HepG2 (cell line): ENCODE data around the gene SHLD1. TPM values are rescaled to one million over a fixed set of nuclear protein-coding genes. Genes with fewer than 3 reads are reported as not detected.
"Not testable (repeated sequence)": the region's sequence is repeated elsewhere in the genome, so short reads cannot be mapped to it uniquely, and the experiment has no call there.

Experiments
- ATAC-seq: fragments of 200-7000 bp; cut with Tn5 transposase; 3 replicates; pipeline ENCODE4 v1.9.1; 2020; ENCODE audit warnings: mild to moderate bottlenecking, moderate library complexity
- BruUV-seq: library from RNA; stranded (reverse); fragments of 400-500 nt; replicated peaks from 2 replicates; lab custom pipeline; 2021; lab: Mats Ljungman, UMichigan
- CTCF ChIA-PET: fragments of 300-600 bp; formaldehyde crosslinking; extraction: SDS; loops from one replicate; lab custom pipeline; 2021; ENCODE audit warnings: low total read pairs, inconsistent platforms, low intra/inter-chr PET ratio; lab: Yijun Ruan, JAX
- POLR2A ChIA-PET: fragments of 350-600 bp; sonication (Branson Sonifier 250); formaldehyde crosslinking; loops from one replicate; lab custom pipeline; 2020; ENCODE audit warnings: antibody characterized with exemption, inconsistent platforms; lab: Yijun Ruan, JAX
- DNase-seq: peaks from one replicate; pipeline ENCODE4 v3.0.0-alpha.2; 2015; ENCODE audit warnings: low spot score
- FAIRE-seq: peaks from 3 replicates; lab custom pipeline; 2011; peaks lifted over from hg19 to GRCh38; lab: Jason Lieb, UNC
- H2AFZ ChIP-seq: one replicate; pipeline ENCODE4 v1.6.1; 2011; ENCODE audit warnings: low read length, inconsistent platforms
- H3K27ac ChIP-seq: fragments of 300-600 bp; 3 replicates; pipeline ENCODE4 v1.8.0; 2011; ENCODE audit warnings: mixed run types, mild to moderate bottlenecking, mixed read lengths, low read length, inconsistent platforms; ENCODE audit not compliant: insufficient read depth; ENCODE audit errors: extremely low read length
- H3K27me3 ChIP-seq, 2 experiments: fragments of 200-600 bp in 1 of 2; 2 replicates in 1 of 2; 3 replicates in 1 of 2; pipeline versions ENCODE4 v1.6.0 to v1.8.0; 2011; ENCODE audit warnings: low read length in 2 of 2, mild to moderate bottlenecking in 2 of 2, moderate library complexity in 2 of 2, inconsistent platforms in 1 of 2; ENCODE audit not compliant: insufficient read depth in 2 of 2, control insufficient read depth in 1 of 2
- H3K36me3 ChIP-seq, 2 experiments: fragments of 200-600 bp in 1 of 2; replicated peaks in 1 of 2; 2 replicates in 1 of 2; 3 replicates in 1 of 2; pipeline versions ENCODE4 v1.5.1 to v1.8.0; 2011; ENCODE audit warnings: low read length in 2 of 2, inconsistent platforms in 1 of 2; ENCODE audit not compliant: insufficient read depth in 2 of 2, control insufficient read depth in 1 of 2
- H3K4me1 ChIP-seq: 2 replicates; pipeline ENCODE4 v1.5.1; 2012; ENCODE audit warnings: low read length, inconsistent platforms; ENCODE audit not compliant: insufficient read depth
- H3K4me2 ChIP-seq: 2 replicates; pipeline ENCODE4 v1.6.0; 2011; ENCODE audit warnings: low read depth, low read length, inconsistent platforms
- H3K4me3 ChIP-seq, 3 experiments: fragments of 200-600 bp in 1 of 3; sonication (generic), shearing (Covaris generic) in 1 of 3; replicated peaks in 1 of 3; 2 replicates each; pipeline ENCODE4 v1.5.1; 2011 to 2016; ENCODE audit warnings: low read length in 3 of 3, inconsistent platforms in 2 of 3, low read depth in 2 of 3, mild to moderate bottlenecking in 2 of 3, control low read depth in 1 of 3, mixed read lengths in 1 of 3; ENCODE audit not compliant: insufficient read depth in 1 of 3
- H3K79me2 ChIP-seq: one replicate; pipeline ENCODE4 v1.6.1; 2011; ENCODE audit warnings: low read length, inconsistent platforms; ENCODE audit not compliant: insufficient read depth
- H3K9ac ChIP-seq: 2 replicates; pipeline ENCODE4 v1.6.0; 2011; ENCODE audit warnings: mild to moderate bottlenecking, low read depth, low read length, inconsistent platforms; ENCODE audit not compliant: insufficient read depth
- H3K9me3 ChIP-seq: 2 replicates; pipeline ENCODE4 v1.5.1; 2012; ENCODE audit warnings: mild to moderate bottlenecking, low read length
- H4K20me1 ChIP-seq: 2 replicates; pipeline ENCODE4 v1.6.0; 2011; ENCODE audit warnings: inconsistent platforms, mild to moderate bottlenecking, low read length, moderate library complexity; ENCODE audit not compliant: insufficient read depth
- GFI1 ChIP-seq: sonication (generic); formaldehyde crosslinking; IDR thresholded peaks from 2 replicates; pipeline ENCODE4 v1.5.0; 2020; ENCODE audit warnings: missing genetic modification reagents, mild to moderate bottlenecking, borderline replicate concordance
- GZF1 ChIP-seq: sonication (generic); formaldehyde crosslinking; IDR thresholded peaks from 2 replicates; pipeline ENCODE4 v1.5.1; 2020; ENCODE audit warnings: mild to moderate bottlenecking, missing genetic modification reagents
- RARG ChIP-seq: sonication (generic); formaldehyde crosslinking; IDR thresholded peaks from 2 replicates; pipeline ENCODE4 v1.4.0; 2020; ENCODE audit warnings: low read depth, mild to moderate bottlenecking, missing genetic modification reagents
- SNAI1 ChIP-seq: sonication (generic); formaldehyde crosslinking; IDR thresholded peaks from 2 replicates; pipeline ENCODE4 v1.5.0; 2020; ENCODE audit warnings: mild to moderate bottlenecking, missing genetic modification reagents, borderline replicate concordance
- ZNF121 ChIP-seq: sonication (generic); formaldehyde crosslinking; IDR thresholded peaks from 2 replicates; pipeline ENCODE4 v1.5.0; 2020; ENCODE audit warnings: mild to moderate bottlenecking, missing genetic modification reagents
- ZNF30 ChIP-seq: sonication (generic); formaldehyde crosslinking; IDR thresholded peaks from 2 replicates; pipeline ENCODE4 v1.5.0; 2020; ENCODE audit warnings: mild to moderate bottlenecking, missing genetic modification reagents
- ZNF607 ChIP-seq: sonication (generic); formaldehyde crosslinking; IDR thresholded peaks from 2 replicates; pipeline ENCODE4 v1.5.1; 2020; ENCODE audit warnings: missing genetic modification reagents, mild to moderate bottlenecking, borderline replicate concordance
- WGBS: methylation state at CpG from one replicate; pipeline ENCODE4 v1.1.6; 2017; ENCODE audit warnings: low lambda C conversion rate; 5-methylcytosine and 5-hydroxymethylcytosine counted together
- in situ Hi-C: cut with HindIII; loops from 2 replicates; pipeline ENCODE4 v1.10.0; 2017; ENCODE audit warnings: low pct_unique_long_range_greater_than_20kb; ENCODE audit not compliant: extremely low pct_ligation_motif_present
- intact Hi-C: fragments of 100-400 bp; cut with micrococcal nuclease; formaldehyde crosslinking; loops from one replicate; pipeline ENCODE4 v1.10.0; 2022; ENCODE audit not compliant: unreplicated experiment
- polyA plus RNA-seq, 8 experiments: library from polyadenylated mRNA; depleted of rRNA in 3 of 8; stranded (reverse) in 7 of 8; unstranded in 1 of 8; fragments of >200 nt; fragmentation: Illumina TruSeq in 4 of 8; extraction: Trizol in 4 of 8; gene quantifications; 2 replicates each; pipeline versions ENCODE4 v1.2.1 to v1.2.3, GENCODE V29; 2011 to 2016; ENCODE audit warnings: low read depth in 4 of 8, missing spikeins in 1 of 8, mixed read lengths in 1 of 8; ENCODE audit not compliant: insufficient read depth in 1 of 8
- total RNA-seq, 5 experiments: library from RNA; depleted of rRNA; stranded (reverse); fragments of >200 nt; fragmentation: Illumina TruSeq; extraction: Trizol; gene quantifications; 2 replicates each; pipeline ENCODE4 v1.2.3, GENCODE V29; 2016; ENCODE audit warnings: low read depth in 1 of 5
- TF ChIP-seq, protein P1 (sequence below): sonication (generic); formaldehyde crosslinking; IDR thresholded peaks from 2 replicates; pipeline ENCODE4 v1.5.0; 2020; ENCODE audit warnings: mild to moderate bottlenecking, missing genetic modification reagents

SHLD1 gene
- total and polyA plus RNA-seq, 2 of the 13 experiments (the other 11 are each of a cell fraction or from before 2014, with no cell fraction given), result 8.9 to 10.0 TPM

DNA sequence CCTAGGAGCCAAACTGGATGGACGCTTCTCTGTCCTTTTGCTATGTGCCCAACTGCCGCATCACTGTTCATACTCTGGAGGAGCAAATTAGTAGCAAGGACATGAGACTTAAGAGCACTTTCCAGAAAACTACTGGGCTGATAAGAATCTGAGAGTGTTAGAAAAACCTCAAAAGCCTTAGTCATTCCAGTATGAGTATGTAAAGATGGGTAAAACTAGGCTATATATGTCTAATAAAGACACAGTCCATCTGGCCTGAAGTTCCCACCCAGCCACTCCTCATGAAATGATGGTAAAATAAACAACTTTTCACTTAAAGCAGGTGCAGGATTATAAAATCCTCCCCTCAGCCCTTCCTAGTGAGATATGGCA, 30.6 kb downstream of the SHLD1 start:
- no peak for DNase-seq
- POLR2A ChIA-PET, result no interaction called here
- peaks cover 0 to 1% of the 10 kb centered on the region in 2 experiments; a peak in 2 of 5 replicates for H3K36me3 ChIP-seq
- TF ChIP-seq RARG (no peak), GZF1 (CRISPR knock-in tag) (0 out of 2 replicates have a peak, but pooled peaks have one; percentile 25)
- no peaks in the 10 kb centered on the region for H3K79me2 ChIP-seq
- H3K9ac ChIP-seq, result no peak overlapping the region
- no peak overlapping the region for H3K4me2 ChIP-seq
- H3K4me3 ChIP-seq, result no peak overlapping the region
- FAIRE-seq, result no peak
- peaks cover 57% of the 10 kb centered on the region for H3K4me1 ChIP-seq
- in situ Hi-C loops (no loop called here), intact Hi-C loops (loop anchor here (10.0 kb wide), 1 partner anchor 294 kb away; no protein-coding TSS in a partner anchor)
- 98% methylated on average over 2 of the region's 2 CpGs for WGBS
- BruUV-seq, result no TSS peak
- H4K20me1 ChIP-seq, result no peaks in the 10 kb centered on the region
- H2AFZ ChIP-seq, result no peak overlapping the region
- H3K27ac ChIP-seq, result no peak overlapping the region
- CTCF ChIA-PET, result no interaction called here
- ATAC-seq, result no peak
- no peaks in the 10 kb centered on the region for H3K27me3 ChIP-seq
- no peaks in the 10 kb centered on the region for H3K9me3 ChIP-seq

- peak overlapping the region; percentile 61 for H3K4me2 ChIP-seq
- intact Hi-C loops, result loop anchor here (10.0 kb wide), 1 partner anchor 293 kb away; no protein-coding TSS in a partner anchor
- POLR2A ChIA-PET, result interaction anchor here (0.8 to 2.0 kb wide), 4 partner anchors 23 to 253 kb away, joined by 3 to 13 read pairs (median 4); partner anchors contain the start of gene SHLD1
- in situ Hi-C loops, H3K27me3 ChIP-seq, H3K9ac ChIP-seq, H2AFZ ChIP-seq, CTCF ChIA-PET, H3K36me3 ChIP-seq, H4K20me1 ChIP-seq, DNase-seq, BruUV-seq, H3K9me3 ChIP-seq, ATAC-seq, H3K79me2 ChIP-seq, FAIRE-seq: not testable (repeated sequence)
- H3K4me1 ChIP-seq, result peaks cover 57% of the 10 kb centered on the region
- TF ChIP-seq ZNF121 (CRISPR knock-in tag) (peak; percentile 54; the same call in 1 of the 2 replicates), ZNF30 (0 out of 2 replicates have a peak, but pooled peaks have one; percentile 56), SNAI1 (CRISPR knock-in tag) (0 out of 2 replicates have a peak, but pooled peaks have one; percentile 14), GFI1 (CRISPR knock-in tag) (peak; percentile 64; the same call in 1 of the 2 replicates), ZNF607 (0 out of 2 replicates have a peak, but pooled peaks have one; percentile 8)
- TF ChIP-seq, protein P1, sequence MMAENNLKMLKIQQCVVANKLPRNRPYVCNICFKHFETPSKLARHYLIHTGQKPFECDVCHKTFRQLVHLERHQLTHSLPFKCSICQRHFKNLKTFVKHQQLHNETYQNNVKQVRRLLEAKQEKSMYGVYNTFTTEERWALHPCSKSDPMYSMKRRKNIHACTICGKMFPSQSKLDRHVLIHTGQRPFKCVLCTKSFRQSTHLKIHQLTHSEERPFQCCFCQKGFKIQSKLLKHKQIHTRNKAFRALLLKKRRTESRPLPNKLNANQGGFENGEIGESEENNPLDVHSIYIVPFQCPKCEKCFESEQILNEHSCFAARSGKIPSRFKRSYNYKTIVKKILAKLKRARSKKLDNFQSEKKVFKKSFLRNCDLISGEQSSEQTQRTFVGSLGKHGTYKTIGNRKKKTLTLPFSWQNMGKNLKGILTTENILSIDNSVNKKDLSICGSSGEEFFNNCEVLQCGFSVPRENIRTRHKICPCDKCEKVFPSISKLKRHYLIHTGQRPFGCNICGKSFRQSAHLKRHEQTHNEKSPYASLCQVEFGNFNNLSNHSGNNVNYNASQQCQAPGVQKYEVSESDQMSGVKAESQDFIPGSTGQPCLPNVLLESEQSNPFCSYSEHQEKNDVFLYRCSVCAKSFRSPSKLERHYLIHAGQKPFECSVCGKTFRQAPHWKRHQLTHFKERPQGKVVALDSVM (CRISPR knock-in tag), result peak; percentile 45; the same call in 1 of the 2 replicates
- H3K4me3 ChIP-seq, result peak overlapping the region in 1 of 3 experiments; percentile 10; a peak in 1 of 6 replicates
- peak overlapping the region; percentile 55 for H3K27ac ChIP-seq
- 81% methylated on average over 8 of the region's 8 CpGs for WGBS
These were observed 31.2 kb downstream of the SHLD1 start for GRCh38 chr20:5781367-5781766.
